H1 (cell line): ENCODE results near the gene SLC25A22. TPM values are rescaled to one million over a fixed set of nuclear protein-coding genes. Genes with fewer than 3 reads are reported as not detected.

Experiments
- CTCF ChIA-PET: fragments of 300-600 bp; sonication (Branson Sonifier 250); formaldehyde crosslinking; loops from one replicate; lab custom pipeline; 2021; ENCODE audit not compliant: partially characterized antibody; lab: Charles Lee
- POLR2A ChIA-PET: fragments of 300-600 bp; sonication (Branson Sonifier 250); formaldehyde crosslinking; loops from one replicate; lab custom pipeline; 2021; ENCODE audit warnings: inconsistent platforms; ENCODE audit not compliant: partially characterized antibody; lab: Charles Lee
- DNase-seq, 2 experiments: peaks; one replicate each; pipeline versions ENCODE4 v3.0.0 to v3.0.0-alpha.2; 2010 to 2022; ENCODE audit warnings: low spot score in 2 of 2, low read depth in 1 of 2, mixed read lengths in 1 of 2
- FAIRE-seq: peaks from 2 replicates; lab custom pipeline; 2011; peaks lifted over from hg19 to GRCh38; lab: Jason Lieb, UNC
- H2AFZ ChIP-seq: 2 replicates; pipeline ENCODE4 v1.8.1; 2012; ENCODE audit warnings: low read length, inconsistent platforms
- H2AK5ac ChIP-seq: 2 replicates; pipeline ENCODE4 v1.6.1; 2013; ENCODE audit warnings: low read depth, low read length
- H2BK120ac ChIP-seq: replicated peaks from 2 replicates; pipeline ENCODE3; 2013; ENCODE audit warnings: low read depth, low read length, inconsistent platforms
- H2BK12ac ChIP-seq: 2 replicates; pipeline ENCODE4 v1.6.1; 2013; ENCODE audit warnings: low read depth, low read length
- H2BK15ac ChIP-seq: 2 replicates; pipeline ENCODE4 v1.6.1; 2013; ENCODE audit warnings: low read length
- H2BK20ac ChIP-seq: 2 replicates; pipeline ENCODE4 v1.6.1; 2013; ENCODE audit warnings: low read length
- H2BK5ac ChIP-seq: 2 replicates; pipeline ENCODE4 v1.6.1; 2013; ENCODE audit warnings: low read depth, low read length
- H3K14ac ChIP-seq: 2 replicates; pipeline ENCODE4 v1.6.1; 2013; ENCODE audit warnings: inconsistent platforms; ENCODE audit not compliant: insufficient read length
- H3K18ac ChIP-seq: 2 replicates; pipeline ENCODE4 v1.6.1; 2013; ENCODE audit warnings: low read length; ENCODE audit errors: extremely low read depth
- H3K23ac ChIP-seq: 2 replicates; pipeline ENCODE4 v1.6.1; 2013; ENCODE audit warnings: inconsistent platforms; ENCODE audit not compliant: insufficient read length
- H3K23me2 ChIP-seq: 2 replicates; pipeline ENCODE4 v1.6.1; 2013; ENCODE audit warnings: low read depth, low read length
- H3K27ac ChIP-seq: 2 replicates; pipeline ENCODE4 v1.6.1; 2011; ENCODE audit warnings: low read depth, low read length, inconsistent platforms
- H3K27me3 ChIP-seq, 4 experiments: replicated peaks in 1 of 4; 1 replicate in 1 of 4; 2 replicates in 3 of 4; pipeline versions ENCODE4 v1.6.1 to v1.8.1; 2011 to 2013; ENCODE audit warnings: low read length in 3 of 4, mild to moderate bottlenecking in 3 of 4, inconsistent platforms in 2 of 4, mixed read lengths in 2 of 4, moderate library complexity in 1 of 4; ENCODE audit not compliant: control insufficient read depth in 3 of 4, insufficient read depth in 3 of 4; ENCODE audit errors: extremely low read depth in 1 of 4
- H3K36me3 ChIP-seq, 4 experiments: 2 replicates each; pipeline versions ENCODE4 v1.6.1 to v1.8.1; 2011 to 2013; ENCODE audit warnings: mild to moderate bottlenecking in 4 of 4, low read length in 3 of 4, moderate library complexity in 2 of 4, control low read depth in 1 of 4, inconsistent platforms in 1 of 4; ENCODE audit not compliant: insufficient read depth in 4 of 4, control insufficient read depth in 2 of 4
- H3K4ac ChIP-seq: replicated peaks from 2 replicates; pipeline ENCODE3; 2013; ENCODE audit warnings: low read length, low read depth, mixed read lengths, inconsistent platforms; ENCODE audit not compliant: insufficient read length
- H3K4me1 ChIP-seq, 4 experiments: replicated peaks in 1 of 4; 1 replicate in 1 of 4; 2 replicates in 3 of 4; pipeline versions ENCODE4 v1.6.1 to v1.8.1; 2011 to 2013; ENCODE audit warnings: low read length in 3 of 4, inconsistent platforms in 2 of 4, mixed read lengths in 1 of 4; ENCODE audit not compliant: insufficient read depth in 4 of 4, control insufficient read depth in 3 of 4
- H3K4me2 ChIP-seq, 2 experiments: 2 replicates each; pipeline versions ENCODE4 v1.6.1 to v1.8.1; 2011 to 2013; ENCODE audit warnings: low read depth in 2 of 2, low read length in 2 of 2, control low read depth in 1 of 2, inconsistent platforms in 1 of 2, mild to moderate bottlenecking in 1 of 2; ENCODE audit not compliant: insufficient read depth in 1 of 2
- H3K4me3 ChIP-seq, 4 experiments: fragments of 200-600, 300-600 bp in 1 of 4; sonication (generic), shearing (Covaris generic), sonication (Bioruptor Twin) in 1 of 4; 2 replicates each; pipeline versions ENCODE4 v1.5.1 to v1.8.1; 2011 to 2016; ENCODE audit warnings: low read length in 4 of 4, low read depth in 3 of 4, control low read depth in 2 of 4, inconsistent platforms in 2 of 4, mild to moderate bottlenecking in 2 of 4, mixed read lengths in 1 of 4, moderate library complexity in 1 of 4; ENCODE audit not compliant: insufficient read depth in 2 of 4; ENCODE audit errors: extremely low read depth in 1 of 4
- H3K56ac ChIP-seq: replicated peaks from 2 replicates; pipeline ENCODE3; 2013; ENCODE audit warnings: low read depth, mild to moderate bottlenecking, mixed read lengths, low read length, inconsistent platforms; ENCODE audit not compliant: insufficient read length
- H3K79me1 ChIP-seq: 2 replicates; pipeline ENCODE4 v1.6.1; 2013; ENCODE audit warnings: low read depth, low read length, control low read depth
- H3K79me2 ChIP-seq, 2 experiments: 2 replicates each; pipeline versions ENCODE4 v1.6.1 to v1.8.1; 2012 to 2013; ENCODE audit warnings: low read length in 2 of 2, mild to moderate bottlenecking in 2 of 2, inconsistent platforms in 1 of 2; ENCODE audit not compliant: insufficient read depth in 2 of 2, control insufficient read depth in 1 of 2
- H3K9ac ChIP-seq, 4 experiments: replicated peaks in 1 of 4; 1 replicate in 1 of 4; 2 replicates in 3 of 4; pipeline versions ENCODE4 v1.6.1 to v1.8.1; 2011 to 2013; ENCODE audit warnings: low read depth in 3 of 4, low read length in 3 of 4, control low read depth in 2 of 4, mild to moderate bottlenecking in 2 of 4, moderate library complexity in 2 of 4, inconsistent platforms in 1 of 4; ENCODE audit errors: extremely low read depth in 1 of 4
- H3K9me3 ChIP-seq, 2 experiments: 2 replicates each; pipeline versions ENCODE4 v1.6.1 to v1.8.1; 2012 to 2013; ENCODE audit warnings: mild to moderate bottlenecking in 2 of 2, moderate library complexity in 2 of 2, control low read depth in 1 of 2, inconsistent platforms in 1 of 2, low read depth in 1 of 2, low read length in 1 of 2, mixed read lengths in 1 of 2; ENCODE audit not compliant: insufficient read depth in 2 of 2
- H4K20me1 ChIP-seq, 2 experiments: replicated peaks in 1 of 2; 2 replicates each; pipeline versions ENCODE3 to v1.8.1; 2011 to 2013; ENCODE audit warnings: inconsistent platforms in 2 of 2, low read length in 2 of 2, mild to moderate bottlenecking in 1 of 2; ENCODE audit not compliant: insufficient read depth in 2 of 2, control insufficient read depth in 1 of 2
- H4K5ac ChIP-seq: 2 replicates; pipeline ENCODE4 v1.6.1; 2013; ENCODE audit warnings: low read length, low read depth, mixed read lengths, inconsistent platforms; ENCODE audit not compliant: insufficient read length
- H4K8ac ChIP-seq: 2 replicates; pipeline ENCODE4 v1.8.0; 2013; ENCODE audit warnings: mild to moderate bottlenecking, moderate library complexity, low read length, inconsistent platforms; ENCODE audit not compliant: insufficient read depth; ENCODE audit errors: extremely low read depth
- H4K91ac ChIP-seq: replicated peaks from 2 replicates; pipeline ENCODE3; 2013; ENCODE audit warnings: low read length, mixed read lengths, inconsistent platforms; ENCODE audit not compliant: insufficient read length
- CEBPB ChIP-seq: IDR thresholded peaks from 2 replicates; pipeline ENCODE4 v1.6.1; 2012; ENCODE audit warnings: low read depth, low read length
- CREB1 ChIP-seq: IDR thresholded peaks from 2 replicates; pipeline ENCODE4 v1.6.1; 2012; ENCODE audit warnings: inconsistent platforms
- EP300 ChIP-seq, 2 experiments: IDR thresholded peaks; 1 replicate in 1 of 2; 2 replicates in 1 of 2; pipeline ENCODE4 v1.6.1; 2011 to 2012; ENCODE audit warnings: low read depth in 2 of 2, low read length in 2 of 2, mild to moderate bottlenecking in 2 of 2, borderline replicate concordance in 1 of 2, inconsistent platforms in 1 of 2, moderate library complexity in 1 of 2
- GABPA ChIP-seq: IDR thresholded peaks from 2 replicates; pipeline ENCODE4 v1.6.1; 2011; ENCODE audit warnings: mild to moderate bottlenecking, low read length, moderate library complexity, borderline replicate concordance; ENCODE audit not compliant: insufficient read depth
- HDAC6 ChIP-seq: IDR thresholded peaks from one replicate; pipeline ENCODE4 v1.7.1; 2012; ENCODE audit warnings: low read depth, mild to moderate bottlenecking, inconsistent platforms, low read length, moderate library complexity
- POLR2A ChIP-seq, 2 experiments: IDR thresholded peaks; 1 replicate in 1 of 2; 2 replicates in 1 of 2; pipeline ENCODE4 v1.6.1; 2011; ENCODE audit warnings: low read depth in 2 of 2, low read length in 2 of 2, mild to moderate bottlenecking in 2 of 2; ENCODE audit errors: control extremely low read depth in 1 of 2
- RNF2 ChIP-seq: fragments of 200-900, 300-1000 bp; sonication (generic); IDR thresholded peaks from 2 replicates; pipeline ENCODE4 v1.7.1; 2016; ENCODE audit warnings: borderline replicate concordance, low read depth, mild to moderate bottlenecking, antibody characterized with exemption, low read length; ENCODE audit not compliant: poor library complexity, severe bottlenecking; ENCODE audit errors: missing control alignments
- SIRT6 ChIP-seq: IDR thresholded peaks from one replicate; pipeline ENCODE4 v1.7.1; 2012; ENCODE audit warnings: low read length, inconsistent platforms
- SP2 ChIP-seq: IDR thresholded peaks from 2 replicates; pipeline ENCODE4 v1.6.1; 2012; ENCODE audit warnings: mild to moderate bottlenecking, low read length, inconsistent platforms
- TEAD4 ChIP-seq: IDR thresholded peaks from 2 replicates; pipeline ENCODE4 v1.6.1; 2012; ENCODE audit warnings: low read depth, low read length, inconsistent platforms, mixed read lengths
- WGBS, 2 experiments: shearing (Covaris generic) in 1 of 2; methylation state at CpG; one replicate each; pipeline versions ENCODE4 v1.1.6 to v1.1.7; 2013 to 2015; ENCODE audit warnings: low lambda C conversion rate in 2 of 2, mixed read lengths in 2 of 2, inconsistent platforms in 1 of 2, low coverage in 1 of 2, missing lambda C conversion rate in 1 of 2; ENCODE audit not compliant: insufficient replicate concordance in 2 of 2, insufficient coverage in 1 of 2, insufficient read length in 1 of 2; ENCODE audit errors: extremely low coverage in 1 of 2, missing lambda C conversion rate in 1 of 2; 5-methylcytosine and 5-hydroxymethylcytosine counted together
- polyA plus RNA-seq, 7 experiments: library from polyadenylated mRNA; depleted of rRNA in 3 of 7; stranded (reverse) in 5 of 7; unstranded in 2 of 7; fragments of >200 nt in 5 of 7; fragments of 200-250 nt in 2 of 7; gene quantifications; 1 replicate in 5 of 7; 2 replicates in 1 of 7; 4 replicates in 1 of 7; pipeline versions ENCODE4 v1.2.1 to v1.2.3, GENCODE V29; 2011 to 2013; ENCODE audit warnings: missing spikeins in 2 of 7, mixed read lengths in 2 of 7
- total RNA-seq: library from RNA; stranded (reverse); fragmentation: NEBNext Ultra II Directional; extraction: Animal tissue kit (Norgen Biotek cat#: 25700); gene quantifications from 2 replicates; pipeline ENCODE4 v1.2.1, GENCODE V29; 2021
- TF ChIP-seq, protein P1 (sequence below): IDR thresholded peaks from 2 replicates; pipeline ENCODE4 v1.6.1; 2012; ENCODE audit warnings: inconsistent platforms

SLC25A22 gene
- total and polyA plus RNA-seq, 2 of the 8 experiments (the other 6 are each of a cell fraction or from before 2014, with no cell fraction given): 31.5 to 48.0 TPM

DNA sequence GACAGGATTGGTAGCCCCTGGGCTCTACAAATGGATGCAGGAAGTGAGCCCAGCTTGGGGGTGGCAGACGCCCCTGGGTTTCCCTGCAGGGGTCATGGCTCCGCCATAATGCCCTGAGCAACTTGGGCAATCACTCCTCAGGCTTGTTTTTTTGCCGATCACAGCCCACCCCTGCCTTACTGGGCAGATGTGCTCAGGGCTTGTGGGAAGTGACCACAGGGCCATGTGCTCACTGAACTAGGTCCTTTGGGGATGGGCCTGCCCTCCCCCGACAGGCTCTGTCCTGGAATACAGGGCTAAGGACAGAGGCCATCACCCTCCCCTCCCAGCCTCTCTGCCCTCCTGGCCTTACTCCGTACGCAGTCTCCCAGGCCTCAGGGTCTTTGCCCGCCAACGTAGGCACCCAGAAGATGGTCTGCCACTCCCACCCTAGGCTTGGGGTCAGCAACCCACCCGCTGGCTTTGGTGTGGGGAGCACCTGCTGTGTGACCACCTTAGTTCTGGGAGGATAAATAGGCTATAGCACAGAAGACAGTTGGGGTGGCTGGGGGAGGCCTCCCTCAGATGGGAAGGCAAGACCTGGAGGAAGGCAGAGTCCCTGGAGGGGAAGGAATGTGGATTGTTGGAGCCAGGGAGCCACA is 15.5 kb upstream of the SLC25A22 start:
- no peak overlapping the region for H3K4me2 ChIP-seq
- H3K4me1 ChIP-seq: peaks cover under 1 to 13% (median 4%) of the 10 kb centered on the region in 4 experiments; a peak in 6 of 7 replicates
- H4K20me1 ChIP-seq: peaks cover 10 to 22% of the 10 kb centered on the region in 2 experiments
- H3K79me2 ChIP-seq: peaks cover 7 to 31% of the 10 kb centered on the region in 2 experiments; a peak in 3 of 4 replicates
- no peak overlapping the region for H3K56ac ChIP-seq
- no peak overlapping the region for H2AFZ ChIP-seq
- H2BK5ac ChIP-seq: peak overlapping the region; percentile 73; the same call in 1 of the 2 replicates
- H4K8ac ChIP-seq: no peak overlapping the region; the same call in 1 of the 2 replicates
- H2BK120ac ChIP-seq: no peak overlapping the region
- H3K23ac ChIP-seq: no peak overlapping the region
- no peaks in the 10 kb centered on the region for H3K9me3 ChIP-seq
- H4K5ac ChIP-seq: no peak overlapping the region
- H3K27ac ChIP-seq: no peak overlapping the region
- ChIA-PET CTCF (interaction anchor here (0.6 to 2.2 kb wide), 2 partner anchors 21 kb away, joined by 3 to 5 read pairs; no protein-coding TSS in a partner anchor), POLR2A (interaction anchor here (0.5 to 53.0 kb wide), 10 partner anchors 2 to 277 kb away, joined by 3 to 1917 read pairs (median 4); partner anchors contain the start of genes CD151, CEND1, CRACR2B and GATD1)
- no peak overlapping the region for H3K4ac ChIP-seq
- DNase-seq (no peak), FAIRE-seq (no peak)
- peak overlapping the region; percentile 82; the same call in 1 of the 2 replicates for H2AK5ac ChIP-seq
- no peak overlapping the region for H2BK15ac ChIP-seq
- peaks cover 5% of the 10 kb centered on the region; the same call in 1 of the 2 replicates for H3K23me2 ChIP-seq
- no peak overlapping the region for H2BK12ac ChIP-seq
- H3K36me3 ChIP-seq: peaks cover 16 to 29% (median 26%) of the 10 kb centered on the region in 4 experiments
- H3K14ac ChIP-seq: no peak overlapping the region
- no peaks in the 10 kb centered on the region for H3K79me1 ChIP-seq
- 87% methylated on average over 9 of the region's 9 CpGs; no CpG with 5 or more reads in 1 of the 2 experiments for WGBS, 2 experiments
- H3K9ac ChIP-seq: no peak overlapping the region
- H3K27me3 ChIP-seq: no peaks in the 10 kb centered on the region; a peak in 2 of 7 replicates
- no peak overlapping the region for H4K91ac ChIP-seq
- no peak overlapping the region for H3K4me3 ChIP-seq
- no peak overlapping the region for H2BK20ac ChIP-seq
- H3K18ac ChIP-seq: no peak overlapping the region
- TF ChIP-seq EP300 (IDR thresholded peaks at IDR 0.05; ENCODE audit: borderline replicate concordance in 1 of 2, low read depth in 2 of 2, low read length in 2 of 2): no peak
- TF ChIP-seq CREB1: no peak
- TF ChIP-seq SIRT6: no peak
- no peak for TF ChIP-seq HDAC6
- TF ChIP-seq POLR2A (IDR thresholded peaks at IDR 0.05; ENCODE audit: control extremely low read depth in 1 of 2, low read depth in 2 of 2, low read length in 2 of 2): peak; percentile 73 to 77
- no peak for TF ChIP-seq GABPA
- TF ChIP-seq TEAD4: no peak
- TF ChIP-seq RNF2: no peak
- no peak for TF ChIP-seq SP2
- no peak for TF ChIP-seq CEBPB
- TF ChIP-seq, protein P1, sequence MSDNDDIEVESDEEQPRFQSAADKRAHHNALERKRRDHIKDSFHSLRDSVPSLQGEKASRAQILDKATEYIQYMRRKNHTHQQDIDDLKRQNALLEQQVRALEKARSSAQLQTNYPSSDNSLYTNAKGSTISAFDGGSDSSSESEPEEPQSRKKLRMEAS: 0 out of 2 replicates have a peak, but pooled peaks have one; percentile 28
